ENCODE results near the gene CNTNAP2.

Gene CNTNAP2

DNA sequence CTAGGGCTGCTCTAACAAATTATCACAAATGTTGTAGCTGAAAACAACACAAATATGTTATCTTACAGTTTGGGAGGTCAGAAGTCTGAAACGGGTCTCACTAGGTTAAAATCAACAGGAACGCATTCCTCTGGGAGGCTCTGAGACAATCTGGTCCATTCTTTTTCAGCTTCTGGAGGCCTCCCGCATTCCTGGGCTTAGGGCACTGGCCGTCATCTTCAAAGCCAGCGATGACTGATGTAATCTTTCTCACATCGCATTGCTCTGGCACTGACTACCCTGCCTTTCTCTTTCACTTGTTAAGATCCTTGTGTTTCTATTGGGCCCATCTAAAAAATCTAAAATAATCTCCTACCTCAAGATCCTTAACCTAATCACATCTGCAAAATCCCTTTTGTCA is 1402.5 kb downstream of the CNTNAP2 start:
- no peak for DNase-seq

DNA sequence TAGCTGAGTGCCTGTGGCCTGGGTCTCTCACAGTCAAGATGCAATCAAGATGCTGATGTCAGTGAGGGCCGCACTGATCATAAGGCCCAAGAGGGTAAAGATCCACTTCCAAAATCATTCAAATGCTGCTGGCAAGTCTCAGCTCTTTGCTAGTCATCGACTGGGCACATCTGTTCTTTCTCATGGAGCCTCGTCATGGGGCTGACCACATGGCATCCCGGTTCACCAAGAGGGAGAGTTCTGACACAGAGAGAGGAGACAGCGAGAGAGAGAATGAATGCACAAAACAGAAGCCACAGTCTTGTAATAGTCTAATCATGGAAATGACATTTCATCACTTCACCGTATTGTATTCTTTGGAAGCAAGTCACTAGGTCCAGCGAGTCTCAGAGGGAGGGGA is 1406.5 kb downstream of the CNTNAP2 start:
- DNase-seq: no peak

DNA sequence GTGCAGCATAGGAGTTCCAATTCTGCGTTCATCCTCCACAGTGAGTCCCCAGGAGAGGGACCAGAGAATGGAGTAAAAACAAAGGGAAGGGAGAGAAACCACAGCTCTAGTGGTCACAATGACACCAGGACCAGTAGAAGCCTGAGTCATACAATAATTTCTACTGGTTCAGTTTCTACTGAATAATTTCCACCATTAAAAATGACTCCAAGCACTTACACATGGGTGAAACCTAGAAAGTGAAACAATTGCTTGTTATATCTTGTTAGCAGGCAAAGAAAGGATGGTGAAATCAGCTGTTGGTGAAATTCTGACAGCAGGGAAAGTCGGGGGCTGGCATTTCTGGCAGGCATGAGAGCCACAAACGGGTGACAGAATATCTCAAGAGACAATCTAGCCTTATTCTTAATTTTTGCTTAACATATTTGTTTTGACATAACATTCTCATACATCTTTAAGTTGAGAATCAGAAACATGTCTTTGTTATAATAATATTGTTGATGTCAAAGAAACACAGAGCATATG is 1408.2 kb downstream of the CNTNAP2 start:
- no peak for DNase-seq

DNA sequence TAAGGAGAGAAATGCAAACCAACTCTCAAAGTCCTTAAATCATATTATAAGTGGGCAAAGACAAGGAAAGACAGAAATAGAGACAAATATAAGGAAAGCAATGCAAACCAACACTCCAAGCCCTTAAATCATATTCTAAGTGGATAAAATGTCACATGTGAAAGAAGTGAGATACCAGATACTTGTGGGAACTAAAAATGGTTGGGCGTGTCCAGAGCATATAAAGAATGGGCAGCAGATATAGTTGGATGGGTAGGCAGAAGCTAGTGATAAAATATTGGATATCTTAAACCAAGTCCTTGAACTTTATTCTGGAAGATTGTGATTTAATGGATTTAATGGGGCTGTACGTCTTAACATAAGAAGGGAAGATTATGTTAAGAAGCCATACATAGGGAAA is 1408.7 kb downstream of the CNTNAP2 start:
- no peak for DNase-seq

- DNase-seq: no peak
These were observed 1419.1 kb downstream of the CNTNAP2 start for GRCh38 chr7:147535701-147536111.

GRCh38 chr7:147539685-147540084 is 1423.1 kb downstream of the CNTNAP2 start:
- DNase-seq: no peak

- no peak for DNase-seq
These were observed 1424.1 kb downstream of the CNTNAP2 start for GRCh38 chr7:147540743-147541142.

- DNase-seq: no peak
These were observed 1424.7 kb downstream of the CNTNAP2 start for GRCh38 chr7:147541261-147541660.

- no peak for DNase-seq
These were observed 1430.8 kb downstream of the CNTNAP2 start for GRCh38 chr7:147547252-147547897.

DNA sequence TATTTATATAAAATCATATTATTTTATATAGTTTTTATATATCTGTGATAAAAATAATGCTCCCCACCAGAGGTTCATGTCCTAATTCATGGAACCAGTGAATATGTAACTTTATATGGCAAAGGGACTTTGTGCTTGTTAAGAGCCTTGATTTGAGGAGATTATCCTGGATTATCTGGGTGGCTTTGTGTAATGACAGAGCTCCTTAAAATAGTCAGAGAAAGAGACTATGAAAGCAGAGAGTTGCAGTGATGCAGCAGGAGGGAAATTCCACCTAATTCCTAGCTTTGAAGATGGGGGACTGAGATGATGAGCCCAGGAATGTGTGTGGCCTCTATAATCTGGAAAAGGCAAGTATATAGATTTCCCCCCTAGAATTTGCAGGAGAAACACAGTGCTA is 1439.7 kb downstream of the CNTNAP2 start:
- no peak for DNase-seq

DNA sequence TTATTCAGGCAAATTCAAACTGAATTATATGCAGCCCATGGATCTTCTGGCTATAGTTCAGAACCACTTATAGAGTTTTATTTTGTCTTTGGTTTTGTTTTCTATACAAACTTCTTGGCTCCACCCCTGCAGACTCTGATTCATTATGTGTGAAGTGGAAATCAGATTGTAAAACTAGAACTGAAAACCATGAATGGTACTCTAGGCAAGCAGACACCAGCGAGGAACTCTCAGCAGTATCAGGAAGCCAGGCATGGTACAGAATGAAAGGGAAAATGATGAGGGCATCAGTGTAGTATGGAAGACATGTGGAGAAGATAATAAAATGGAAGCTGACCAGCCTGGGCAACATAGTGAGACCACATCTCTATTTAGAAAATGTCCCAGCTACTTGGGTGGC is 1447.1 kb downstream of the CNTNAP2 start:
- no peak for DNase-seq

DNA sequence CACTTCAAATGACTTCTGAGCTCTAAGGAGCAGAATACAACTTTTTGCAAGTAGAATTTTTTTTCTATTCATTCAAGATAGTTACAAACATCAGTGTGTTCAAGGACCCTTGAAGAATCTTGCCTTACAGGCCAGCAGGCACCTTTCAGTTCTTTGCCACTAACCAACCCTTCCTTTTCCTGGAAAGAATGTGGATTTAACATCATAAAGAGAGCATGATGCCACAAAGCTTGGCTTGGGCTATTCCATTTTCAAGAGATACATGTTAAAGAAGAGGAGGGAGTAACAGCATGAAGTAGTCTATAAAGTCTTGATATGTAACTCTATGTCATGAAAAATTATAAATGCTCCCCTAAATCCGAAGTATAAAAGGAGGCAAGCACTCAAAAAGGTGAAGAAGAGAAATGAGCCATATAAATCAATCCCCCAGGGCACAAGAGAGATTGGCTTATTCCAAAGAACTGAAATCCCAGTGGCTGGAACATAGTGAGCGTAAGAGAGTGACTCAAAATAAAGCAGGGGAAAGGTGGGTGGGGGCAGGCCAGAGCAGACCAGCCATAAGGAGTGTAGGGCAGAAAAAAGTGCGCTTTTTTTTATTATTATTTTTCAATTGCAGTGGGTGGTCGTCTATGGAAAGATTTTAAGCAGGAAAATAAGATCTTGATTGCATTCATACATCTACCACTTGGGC is 1448.3 kb downstream of the CNTNAP2 start:
- no peak for DNase-seq

DNA sequence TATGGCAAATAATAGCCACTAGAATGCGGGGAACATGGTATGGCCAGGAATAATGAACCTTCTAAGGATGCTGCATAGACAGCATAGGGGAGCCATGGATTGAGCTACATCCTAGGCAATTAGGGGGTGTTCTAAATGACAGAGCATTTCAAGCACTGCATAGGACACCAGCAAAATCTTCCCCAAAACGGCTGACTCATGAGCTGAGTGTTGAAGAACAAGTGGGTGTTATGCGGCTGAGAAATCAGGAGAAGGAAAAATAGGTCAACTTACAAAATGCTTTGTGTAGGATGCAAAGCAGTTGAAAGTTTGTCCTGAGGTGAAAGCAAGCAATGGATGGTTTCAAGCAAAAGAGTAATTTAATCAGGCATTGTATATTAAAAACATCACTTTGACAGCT is 1450.4 kb downstream of the CNTNAP2 start:
- no peak for DNase-seq

DNA sequence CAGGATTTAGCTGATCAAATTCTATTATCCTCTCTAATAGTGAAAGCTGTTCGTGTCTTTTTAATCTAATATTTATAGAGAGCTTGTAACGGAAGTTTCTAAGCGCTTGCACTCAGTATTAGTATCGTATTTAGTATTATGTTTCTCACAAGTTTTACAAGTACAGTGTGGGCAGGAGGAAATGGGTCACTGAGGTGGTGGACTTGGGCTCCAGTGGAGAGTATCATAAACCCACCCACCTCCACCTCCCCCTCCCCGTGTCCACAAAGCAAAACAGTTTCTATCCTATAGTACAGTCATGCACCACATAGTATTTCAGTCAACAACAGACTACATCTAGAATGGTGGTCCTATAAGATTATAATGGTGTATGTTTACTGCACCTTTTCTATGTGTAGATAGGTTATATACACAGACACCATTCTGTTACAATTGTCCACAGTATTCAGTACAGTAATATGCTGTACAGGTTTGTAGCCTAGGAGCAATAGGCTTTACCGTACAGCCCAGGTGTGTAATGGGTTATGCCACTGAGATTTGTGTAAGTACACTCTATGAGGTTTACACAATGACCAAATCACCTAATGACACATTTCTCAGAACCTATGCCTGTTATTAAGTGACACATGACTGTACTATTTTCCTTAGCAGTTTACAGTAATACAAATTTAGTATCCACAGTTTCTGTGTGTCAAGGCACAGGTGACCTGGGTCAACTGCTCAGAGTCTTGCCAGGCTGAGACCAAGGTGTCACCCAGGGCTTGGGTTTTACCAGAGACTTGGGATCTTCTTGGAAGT is 1452.7 kb downstream of the CNTNAP2 start:
- no peak for DNase-seq

- DNase-seq: no peak
These were observed 1453.8 kb downstream of the CNTNAP2 start for GRCh38 chr7:147570390-147570789.

DNA sequence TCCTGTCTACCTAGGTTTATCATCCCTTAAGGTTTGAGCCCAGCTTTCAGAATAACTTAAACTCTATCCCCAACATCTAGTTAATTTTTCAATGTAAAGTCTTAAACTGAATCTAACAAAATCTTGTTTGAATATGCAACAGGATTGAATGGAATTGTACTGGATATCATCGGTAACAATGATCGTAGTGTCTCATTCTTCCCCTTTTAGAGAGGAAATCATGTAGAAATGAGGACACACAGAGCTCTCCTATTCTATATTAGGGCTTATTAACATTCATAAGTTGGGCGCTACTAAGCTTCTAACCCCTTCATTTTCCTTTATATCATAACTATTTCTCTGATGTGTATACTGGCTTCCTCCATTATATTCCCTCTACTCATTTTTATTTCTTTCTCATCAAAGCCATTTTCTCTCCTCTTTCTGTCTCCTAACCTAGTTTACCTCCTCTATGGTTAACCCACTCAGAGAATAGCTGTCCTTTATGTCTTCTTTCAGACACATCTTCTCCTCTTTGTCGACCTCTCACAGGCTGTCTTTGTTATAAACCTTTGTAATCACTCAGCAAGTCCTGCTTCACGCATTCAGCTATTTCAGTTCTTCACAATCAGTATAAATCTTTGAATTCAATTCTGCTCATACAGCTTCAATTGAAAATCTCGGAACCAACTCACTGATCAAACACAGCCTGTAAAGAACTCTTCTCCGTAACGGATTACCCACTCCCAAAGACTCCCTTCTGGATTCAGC is 1455.0 kb downstream of the CNTNAP2 start:
- DNase-seq: no peak

GRCh38 chr7:147578196-147578595 is 1461.6 kb downstream of the CNTNAP2 start:
- no peak for DNase-seq

- DNase-seq: no peak
These were observed 1462.5 kb downstream of the CNTNAP2 start for GRCh38 chr7:147579148-147579547.

- DNase-seq: no peak
These were observed 1468.2 kb downstream of the CNTNAP2 start for GRCh38 chr7:147584771-147585193.

DNA sequence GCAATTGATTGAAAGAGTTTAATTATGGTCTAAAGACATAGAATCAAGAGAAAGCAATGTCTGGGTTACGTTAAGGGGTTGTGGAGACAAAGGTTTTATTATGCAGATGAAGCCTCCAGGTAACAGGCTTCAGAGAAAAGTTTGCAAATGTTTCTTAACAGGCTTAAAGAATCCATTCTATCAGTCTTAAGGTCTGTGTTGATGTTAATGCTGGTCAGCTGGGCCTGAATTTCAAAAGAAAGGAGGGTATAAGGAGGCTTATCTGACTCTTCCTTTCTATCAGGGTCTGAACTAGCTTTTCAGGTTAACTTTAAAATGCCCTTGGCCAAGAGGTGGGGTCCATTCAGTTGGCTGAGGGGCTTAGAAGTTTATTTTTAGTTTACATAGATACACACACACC is 1469.5 kb downstream of the CNTNAP2 start:
- DNase-seq: no peak

DNA sequence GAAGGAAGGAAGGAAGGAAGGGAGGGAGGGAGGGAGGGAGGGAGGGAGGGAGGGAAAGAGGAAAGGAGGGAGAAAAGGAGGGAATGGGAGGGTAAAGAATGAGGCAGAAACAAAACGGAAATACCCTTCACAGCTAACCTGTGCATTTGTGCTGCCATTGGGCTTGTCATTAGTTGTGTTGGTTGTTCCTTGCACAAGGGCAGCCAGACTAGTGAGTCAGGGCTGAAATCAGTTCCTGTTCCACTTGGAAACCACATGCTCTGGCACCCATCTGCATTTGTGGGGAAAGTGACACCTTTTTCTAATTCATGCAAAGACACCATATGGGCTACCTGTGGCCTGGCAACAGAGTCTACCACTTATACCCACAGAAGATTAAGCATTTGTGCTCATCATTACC is 1469.9 kb downstream of the CNTNAP2 start:
- DNase-seq: no peak

GRCh38 chr7:147593271-147594057 is 1476.9 kb downstream of the CNTNAP2 start:
- DNase-seq: no peak
